Measurements from ENCODE around the gene CHST11.

CHST11 gene

GRCh38 chr12:104484079-104484478 lies 27.3 kb downstream of the CHST11 start:
- no peak for DNase-seq

- DNase-seq: peak; percentile 39 to 66
These were observed 29.1 kb downstream of the CHST11 start for GRCh38 chr12:104485651-104486362.

- no peak for DNase-seq
These were observed 29.6 kb downstream of the CHST11 start for GRCh38 chr12:104486363-104486750.

- DNase-seq: no peak
These were observed 30.4 kb downstream of the CHST11 start for GRCh38 chr12:104486943-104487819.

GRCh38 chr12:104488374-104488773 lies 31.6 kb downstream of the CHST11 start:
- no peak for DNase-seq

- DNase-seq: no peak
These were observed 33.4 kb downstream of the CHST11 start for GRCh38 chr12:104490186-104490585.

- no peak for DNase-seq
These were observed 34.1 kb downstream of the CHST11 start for GRCh38 chr12:104490850-104491249.

- DNase-seq: no peak
These were observed 36.7 kb downstream of the CHST11 start for GRCh38 chr12:104493496-104493895.

- DNase-seq: peak; percentile 62 to 67
These were observed 37.5 kb downstream of the CHST11 start for GRCh38 chr12:104494137-104494792.

- peak in 1 of 2 donors; percentile 44 for DNase-seq
These were observed 38.0 kb downstream of the CHST11 start for GRCh38 chr12:104494793-104495158.

- no peak for DNase-seq
These were observed 39.0 kb downstream of the CHST11 start for GRCh38 chr12:104495786-104496185.

GRCh38 chr12:104496336-104496735 lies 39.6 kb downstream of the CHST11 start:
- DNase-seq: no peak

- DNase-seq: peak in 1 of 2 donors; percentile 76
These were observed 41.6 kb downstream of the CHST11 start for GRCh38 chr12:104498211-104498801.

- DNase-seq: no peak
These were observed 43.1 kb downstream of the CHST11 start for GRCh38 chr12:104499668-104500332.

- no peak for DNase-seq
These were observed 44.4 kb downstream of the CHST11 start for GRCh38 chr12:104501115-104501514.

- DNase-seq: no peak
These were observed 44.9 kb downstream of the CHST11 start for GRCh38 chr12:104501660-104502059.

- no peak for DNase-seq
These were observed 45.5 kb downstream of the CHST11 start for GRCh38 chr12:104502217-104502616.

- no peak for DNase-seq
These were observed 45.9 kb downstream of the CHST11 start for GRCh38 chr12:104502638-104503037.

GRCh38 chr12:104503191-104503590 lies 46.4 kb downstream of the CHST11 start:
- no peak for DNase-seq

GRCh38 chr12:104504146-104504545 lies 47.4 kb downstream of the CHST11 start:
- DNase-seq: no peak

GRCh38 chr12:104505095-104505818 lies 48.5 kb downstream of the CHST11 start:
- no peak for DNase-seq

Data from CD4-positive, alpha-beta T cell treated with Interleukin-4 for 1 hour (primary cell).